ENCODE results near the gene PARP9.

PARP9 gene

DNA sequence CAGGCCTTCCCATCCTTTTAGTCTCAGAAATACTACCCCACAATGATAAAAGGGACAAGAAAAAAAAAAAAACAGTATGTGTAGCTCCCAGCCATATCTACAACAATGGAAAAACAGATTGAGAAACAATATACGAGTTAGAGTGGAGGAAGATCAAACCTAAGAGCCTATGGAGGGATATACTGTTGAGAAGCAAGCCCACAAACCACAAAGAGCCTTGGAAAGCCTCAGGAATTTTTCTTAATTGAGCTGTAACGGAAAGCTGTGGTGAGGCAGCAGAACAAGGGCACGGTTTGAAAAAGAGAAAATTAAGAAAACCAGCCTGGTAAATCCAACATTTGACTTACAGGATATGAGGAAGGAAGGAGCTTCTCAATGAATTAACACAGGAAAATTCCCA is 70.8 kb downstream of the PARP9 start:
- DNase-seq (ENCODE audit: low spot score): no peak
- CTCF ChIA-PET: interaction anchor here (0.6 kb wide), 4 partner anchors 15 to 791 kb away, joined by 3 to 6 read pairs (median 4); no protein-coding TSS in a partner anchor
- TF ChIP-seq, protein P1, sequence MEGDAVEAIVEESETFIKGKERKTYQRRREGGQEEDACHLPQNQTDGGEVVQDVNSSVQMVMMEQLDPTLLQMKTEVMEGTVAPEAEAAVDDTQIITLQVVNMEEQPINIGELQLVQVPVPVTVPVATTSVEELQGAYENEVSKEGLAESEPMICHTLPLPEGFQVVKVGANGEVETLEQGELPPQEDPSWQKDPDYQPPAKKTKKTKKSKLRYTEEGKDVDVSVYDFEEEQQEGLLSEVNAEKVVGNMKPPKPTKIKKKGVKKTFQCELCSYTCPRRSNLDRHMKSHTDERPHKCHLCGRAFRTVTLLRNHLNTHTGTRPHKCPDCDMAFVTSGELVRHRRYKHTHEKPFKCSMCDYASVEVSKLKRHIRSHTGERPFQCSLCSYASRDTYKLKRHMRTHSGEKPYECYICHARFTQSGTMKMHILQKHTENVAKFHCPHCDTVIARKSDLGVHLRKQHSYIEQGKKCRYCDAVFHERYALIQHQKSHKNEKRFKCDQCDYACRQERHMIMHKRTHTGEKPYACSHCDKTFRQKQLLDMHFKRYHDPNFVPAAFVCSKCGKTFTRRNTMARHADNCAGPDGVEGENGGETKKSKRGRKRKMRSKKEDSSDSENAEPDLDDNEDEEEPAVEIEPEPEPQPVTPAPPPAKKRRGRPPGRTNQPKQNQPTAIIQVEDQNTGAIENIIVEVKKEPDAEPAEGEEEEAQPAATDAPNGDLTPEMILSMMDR (conservative IDR thresholded peaks at IDR 0.05; ENCODE audit: low read depth): no peak
- H3K27ac ChIP-seq: no peak overlapping the region
- POLR2A ChIA-PET (ENCODE audit: low non-redundant PET): no interaction called here

DNA sequence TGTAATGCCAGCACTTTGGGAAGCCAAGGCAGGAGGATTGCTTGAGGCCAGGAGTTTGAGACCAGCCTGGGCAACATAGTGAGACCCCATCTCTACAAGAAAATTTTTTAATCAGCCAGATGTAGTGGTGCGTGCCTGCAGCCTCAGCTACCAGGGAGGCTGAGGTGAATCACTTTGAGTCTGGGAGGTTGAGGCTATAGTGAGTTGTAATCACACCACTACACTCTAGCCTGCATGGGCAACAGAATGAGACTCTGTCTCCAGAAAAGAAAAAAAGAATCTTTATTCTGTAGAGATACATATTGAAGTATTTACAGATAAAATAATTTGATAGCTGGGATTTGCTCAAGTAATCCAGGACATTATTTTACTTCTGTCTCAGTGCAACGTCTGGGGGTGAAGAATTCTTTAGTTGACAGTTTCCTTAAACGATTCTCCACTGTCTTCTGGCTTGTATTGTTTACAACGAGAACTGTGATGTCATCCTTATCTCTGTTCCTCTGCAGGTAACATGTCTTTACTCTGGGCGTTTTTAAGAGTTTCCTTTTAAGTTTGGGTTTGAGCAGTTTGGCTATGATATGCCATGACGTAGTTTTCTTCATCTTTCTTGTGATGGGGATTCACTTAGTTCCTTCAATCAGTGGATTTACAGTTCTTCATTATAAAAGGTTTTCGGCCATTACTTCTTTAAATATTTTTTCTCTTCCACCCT is 75.7 kb downstream of the PARP9 start:
- POLR2A ChIA-PET (ENCODE audit: low non-redundant PET): no interaction called here
- TF ChIP-seq, protein P1 (conservative IDR thresholded peaks at IDR 0.05; ENCODE audit: low read depth): no peak
- CTCF ChIA-PET: no interaction called here

DNA sequence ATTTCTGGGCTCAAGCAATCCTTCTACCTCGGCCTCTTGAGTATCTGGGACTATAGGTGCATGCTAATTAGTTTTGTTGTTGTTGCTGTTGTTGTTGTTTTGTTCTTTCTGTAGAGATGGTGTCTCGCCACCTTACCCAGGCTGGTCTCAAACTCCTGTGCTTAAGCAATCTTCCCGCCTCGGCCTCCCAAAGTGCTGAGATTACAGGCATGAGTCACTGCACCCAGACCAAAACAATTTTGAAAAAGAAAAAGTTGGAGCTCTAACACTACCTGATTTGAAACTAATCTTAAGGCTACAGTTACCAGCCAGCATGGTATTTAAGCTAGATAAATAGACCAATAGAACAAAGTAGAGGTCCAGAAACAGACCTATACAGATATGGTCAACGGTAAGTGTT is 79.1 kb downstream of the PARP9 start:
- TF ChIP-seq, protein P1 (conservative IDR thresholded peaks at IDR 0.05; ENCODE audit: low read depth): no peak
- DNase-seq (ENCODE audit: low spot score): no peak
- 0 out of 2 replicates have a peak overlapping the region, but pooled peaks have one; percentile 39 for H3K27ac ChIP-seq
- CTCF ChIA-PET: interaction anchor here (0.7 kb wide), 1 partner anchor 502 kb away, joined by 3 read pairs; no protein-coding TSS in a partner anchor
- POLR2A ChIA-PET (ENCODE audit: low non-redundant PET): no interaction called here

More for the DNA sequence above, 75.7 kb downstream of the PARP9 start:
- DNase-seq (ENCODE audit: low spot score): no peak
- no peak overlapping the region for H3K27ac ChIP-seq

DNA sequence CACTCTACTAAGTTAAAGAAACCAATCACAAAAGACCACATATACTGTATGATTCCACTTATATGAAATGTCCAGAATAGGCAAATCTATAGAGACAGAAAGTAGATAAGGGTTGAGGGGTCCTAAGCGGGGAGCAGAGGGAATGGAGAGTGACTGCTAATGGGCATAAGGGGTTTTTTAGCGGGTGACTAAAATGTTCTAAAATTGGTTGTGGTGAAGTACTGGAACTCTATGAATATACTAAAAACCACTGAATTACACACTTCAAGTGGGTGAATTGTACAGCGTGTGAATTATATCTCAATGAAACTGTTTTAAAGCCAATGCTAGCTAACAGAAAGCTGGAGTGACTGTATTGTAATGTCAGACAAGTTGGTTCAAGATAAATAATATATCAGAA is 82.7 kb downstream of the PARP9 start:
- DNase-seq (ENCODE audit: low spot score): no peak
- H3K27ac ChIP-seq: no peak overlapping the region
- TF ChIP-seq, protein P1 (conservative IDR thresholded peaks at IDR 0.05; ENCODE audit: low read depth): no peak
- ChIA-PET CTCF (no interaction called here), POLR2A (ENCODE audit: low non-redundant PET) (no interaction called here)
